Choroid plexus epithelial cell (primary cell): ENCODE data around the gene HNRNPK.

ENCODE experiments used
- DNase-seq: peaks from one replicate; pipeline ENCODE4 v3.0.0-alpha.2; 2010; ENCODE audit warnings: low read depth
- H3K4me3 ChIP-seq: 2 replicates; pipeline ENCODE4 v1.5.1; 2011; ENCODE audit warnings: low read depth, mild to moderate bottlenecking, control low read depth, low read length, moderate library complexity
- TF ChIP-seq, protein P1 (sequence below): conservative IDR thresholded peaks from 2 replicates; pipeline ENCODE4 v1.5.1; 2011; ENCODE audit warnings: low read depth, mild to moderate bottlenecking, control low read depth, inconsistent platforms, low read length, moderate library complexity

HNRNPK gene

DNA sequence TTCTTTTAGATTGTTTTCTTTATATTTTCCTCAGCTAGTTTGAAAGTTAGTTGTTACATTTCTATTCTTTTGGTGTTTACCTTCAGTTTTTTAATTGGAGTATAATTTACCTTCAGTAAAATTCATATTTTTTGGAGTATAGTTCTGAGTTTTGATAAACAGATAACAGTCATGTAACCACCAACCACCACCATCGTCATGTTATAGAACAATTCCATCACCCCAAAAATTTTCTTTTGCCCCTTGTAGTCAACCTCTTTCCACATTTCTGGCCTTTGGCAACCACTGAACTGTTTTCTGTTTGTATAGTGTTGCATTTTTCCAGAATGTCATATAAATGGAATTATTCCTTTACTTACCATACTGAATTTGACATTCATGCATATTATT lies 7.4 kb upstream of the HNRNPK start:
- no peak for DNase-seq
- TF ChIP-seq, protein P1, sequence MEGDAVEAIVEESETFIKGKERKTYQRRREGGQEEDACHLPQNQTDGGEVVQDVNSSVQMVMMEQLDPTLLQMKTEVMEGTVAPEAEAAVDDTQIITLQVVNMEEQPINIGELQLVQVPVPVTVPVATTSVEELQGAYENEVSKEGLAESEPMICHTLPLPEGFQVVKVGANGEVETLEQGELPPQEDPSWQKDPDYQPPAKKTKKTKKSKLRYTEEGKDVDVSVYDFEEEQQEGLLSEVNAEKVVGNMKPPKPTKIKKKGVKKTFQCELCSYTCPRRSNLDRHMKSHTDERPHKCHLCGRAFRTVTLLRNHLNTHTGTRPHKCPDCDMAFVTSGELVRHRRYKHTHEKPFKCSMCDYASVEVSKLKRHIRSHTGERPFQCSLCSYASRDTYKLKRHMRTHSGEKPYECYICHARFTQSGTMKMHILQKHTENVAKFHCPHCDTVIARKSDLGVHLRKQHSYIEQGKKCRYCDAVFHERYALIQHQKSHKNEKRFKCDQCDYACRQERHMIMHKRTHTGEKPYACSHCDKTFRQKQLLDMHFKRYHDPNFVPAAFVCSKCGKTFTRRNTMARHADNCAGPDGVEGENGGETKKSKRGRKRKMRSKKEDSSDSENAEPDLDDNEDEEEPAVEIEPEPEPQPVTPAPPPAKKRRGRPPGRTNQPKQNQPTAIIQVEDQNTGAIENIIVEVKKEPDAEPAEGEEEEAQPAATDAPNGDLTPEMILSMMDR, result no peak
- no peak overlapping the region for H3K4me3 ChIP-seq

DNA sequence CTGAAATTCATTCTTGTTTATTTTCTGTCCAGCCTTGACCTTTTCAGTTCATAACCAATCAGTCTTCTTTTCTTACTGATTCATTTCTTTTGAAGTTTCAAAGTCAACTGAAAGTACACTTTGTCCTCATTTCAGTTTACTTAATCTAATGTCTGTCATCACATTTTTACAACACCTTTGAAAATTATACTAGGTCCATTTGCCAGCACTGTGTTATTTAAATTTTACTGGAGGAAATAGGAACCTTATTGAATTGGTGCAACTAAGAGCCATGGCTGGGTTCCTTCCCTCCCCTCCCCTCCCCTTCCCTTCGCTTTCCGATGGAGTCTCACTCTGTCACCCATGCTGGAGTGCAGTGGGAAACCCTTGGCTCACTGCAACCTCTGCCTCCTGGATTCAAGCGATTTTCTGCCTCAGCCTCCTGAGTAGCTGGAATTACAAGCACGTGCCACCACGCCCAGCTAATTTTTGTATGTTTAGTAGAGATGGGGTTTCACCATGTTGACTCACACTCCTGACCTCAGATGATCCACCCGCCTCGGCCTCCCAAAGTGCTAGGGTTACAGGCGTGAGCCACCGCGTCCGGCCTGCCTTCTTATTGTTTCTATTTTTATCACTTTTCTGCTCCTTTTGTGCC lies 6.9 kb upstream of the HNRNPK start:
- no peak overlapping the region for H3K4me3 ChIP-seq
- peak; percentile 38 for DNase-seq
- TF ChIP-seq, protein P1, result no peak

DNA sequence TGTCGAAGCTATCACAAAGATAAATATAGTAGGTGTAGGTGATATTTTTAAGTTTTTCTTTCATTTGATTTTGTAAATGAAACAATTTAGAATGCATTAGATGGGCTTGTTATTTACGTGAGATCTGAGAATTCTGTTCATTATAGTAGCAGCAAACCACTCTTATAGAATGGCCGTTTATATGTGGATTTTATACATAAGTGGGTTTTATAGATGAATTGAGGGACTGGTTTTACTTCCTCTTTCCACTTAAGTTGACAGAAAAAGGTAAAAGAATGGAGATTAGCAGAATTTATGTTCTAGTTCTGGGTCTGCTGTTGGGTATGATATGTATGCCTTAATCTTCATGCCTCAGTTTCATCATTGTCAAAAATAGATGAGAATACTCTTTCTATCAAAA lies 6.2 kb upstream of the HNRNPK start:
- H3K4me3 ChIP-seq, result no peak overlapping the region
- TF ChIP-seq, protein P1, result no peak
- DNase-seq, result no peak

DNA sequence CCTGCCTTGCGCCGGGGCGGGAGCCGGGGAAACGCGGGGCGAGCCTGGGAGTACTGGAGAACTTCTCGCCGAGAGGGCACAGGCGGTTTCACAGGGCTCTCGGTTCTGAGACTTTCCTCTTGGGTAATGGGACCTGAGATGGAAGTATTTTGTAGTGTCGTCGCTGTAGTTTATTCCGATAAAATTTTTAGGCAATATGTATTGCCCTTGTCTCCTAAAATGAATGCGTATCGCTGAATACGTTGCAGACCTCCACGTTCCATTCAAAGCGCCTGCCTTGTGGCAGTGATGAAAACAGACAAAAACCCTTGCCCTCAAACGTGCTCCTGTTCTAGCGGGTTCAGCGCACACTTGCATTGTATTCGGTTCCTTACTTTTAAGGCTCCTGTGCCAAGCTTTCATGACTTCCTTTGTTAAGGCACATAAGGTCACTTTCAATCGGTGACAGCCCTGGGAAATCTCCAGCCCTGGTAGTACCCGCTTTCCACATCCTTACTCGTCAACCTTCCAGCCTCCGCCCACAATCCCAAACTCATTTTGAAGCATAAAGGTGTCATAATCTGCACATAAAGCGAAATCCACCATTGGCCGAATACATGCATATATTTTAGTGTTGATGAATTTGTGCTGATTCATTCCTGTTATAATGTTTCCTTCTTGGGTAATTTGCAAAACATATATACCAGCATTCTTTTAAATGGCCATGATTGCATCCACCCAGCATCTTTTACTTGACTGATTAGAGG lies 1.3 kb upstream of the HNRNPK start:
- TF ChIP-seq, protein P1, result no peak
- peak; percentile 57 for DNase-seq
- H3K4me3 ChIP-seq, result peak overlapping the region; percentile 100

DNA sequence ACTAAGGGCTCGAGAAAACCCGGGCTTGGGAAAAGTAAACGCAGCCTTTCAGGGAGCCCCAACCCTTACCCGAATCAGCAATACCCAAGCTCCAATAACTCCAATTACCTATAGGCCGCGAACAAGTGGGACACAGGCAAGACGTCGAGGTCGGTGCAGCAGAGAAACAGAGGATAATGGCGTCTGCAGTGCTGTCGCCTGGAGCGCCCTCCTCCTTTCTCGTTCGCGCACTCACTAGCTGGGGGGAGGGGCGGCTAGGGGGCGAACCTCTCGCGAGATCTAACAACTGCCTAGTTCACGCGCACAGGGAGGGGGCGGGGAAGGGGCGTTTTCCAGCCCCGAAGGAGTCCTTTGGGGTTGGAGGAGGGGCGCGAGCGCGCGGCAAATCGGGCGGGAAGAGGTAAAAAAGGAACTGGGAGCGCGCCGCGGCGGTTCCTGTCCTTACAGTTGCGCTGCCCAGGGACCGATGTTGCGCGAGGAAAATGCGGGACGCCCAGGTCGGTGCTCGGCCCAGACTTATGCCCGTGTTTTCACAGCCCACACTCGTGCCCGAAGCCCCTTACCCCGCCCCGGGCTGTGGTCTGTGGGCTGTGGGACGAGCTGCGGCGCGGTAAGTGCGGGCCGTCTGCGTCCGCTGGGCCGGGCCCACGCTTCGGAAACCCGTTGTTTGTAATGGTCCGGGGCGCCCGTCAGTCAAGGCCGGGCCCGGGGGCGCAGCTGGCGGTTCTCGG lies 545 bp upstream of the HNRNPK start, which contains the start of gene RMI1:
TSS of gene RMI1 (plus strand) at position 411 of the 731 bp plus-strand sequence. CDS start 20,182 bp downstream, outside the sequence.
- DNase-seq, result peak; percentile 99
- TF ChIP-seq, protein P1, result peak; percentile 20

DNA sequence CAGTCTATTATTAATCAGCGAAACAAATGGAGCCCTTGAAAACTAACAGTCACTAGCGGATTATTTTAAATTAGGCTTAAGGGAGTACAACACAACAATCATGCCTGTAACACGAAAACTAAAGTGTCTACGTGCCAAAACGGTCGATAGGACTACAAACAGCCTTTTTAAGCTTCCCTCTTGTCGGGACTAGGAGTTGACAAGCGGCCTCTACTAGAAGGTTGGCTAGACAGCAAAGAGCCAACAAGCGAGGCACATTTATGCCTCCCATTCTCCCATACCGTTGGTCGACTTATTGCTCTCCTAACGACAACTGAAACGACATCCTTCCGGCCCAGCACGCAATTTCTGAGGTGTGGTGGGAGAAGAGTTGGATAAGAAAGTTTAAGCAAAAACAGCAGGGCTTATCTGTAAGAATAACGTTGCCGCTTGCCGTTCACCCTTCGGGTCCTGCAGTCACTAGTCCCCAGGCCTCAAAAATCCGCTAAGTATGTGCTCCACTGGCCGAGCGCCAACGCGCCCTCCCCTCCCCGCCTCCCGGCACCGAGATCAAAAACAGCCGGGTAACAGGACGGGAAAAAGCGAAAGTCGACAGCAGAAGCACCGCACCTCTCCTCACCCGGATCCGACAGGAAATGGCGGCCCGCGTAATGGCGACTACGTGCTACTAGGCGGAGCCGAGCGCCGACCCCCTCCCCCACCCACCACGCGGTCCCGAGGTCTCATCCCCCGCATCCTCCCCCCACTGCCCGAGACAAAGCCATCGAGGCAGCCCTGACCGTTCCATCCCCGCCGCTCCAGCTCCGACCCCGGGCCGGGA lies 813 bp downstream of the HNRNPK start:
- DNase-seq, result peak; percentile 88
- TF ChIP-seq, protein P1, result no peak

More for the DNA sequence above, 545 bp upstream of the HNRNPK start, which contains the start of gene RMI1:
- peak within 1 kb of the TSS; percentile 100 for H3K4me3 ChIP-seq

More for the DNA sequence above, 813 bp downstream of the HNRNPK start:
- peak overlapping the region; percentile 100 for H3K4me3 ChIP-seq
